ENCODE measurements around the gene SOCS7.
A peak's percentile ranks its signal among the peaks of the same experiment; 100 is the strongest.

Gene SOCS7

DNA sequence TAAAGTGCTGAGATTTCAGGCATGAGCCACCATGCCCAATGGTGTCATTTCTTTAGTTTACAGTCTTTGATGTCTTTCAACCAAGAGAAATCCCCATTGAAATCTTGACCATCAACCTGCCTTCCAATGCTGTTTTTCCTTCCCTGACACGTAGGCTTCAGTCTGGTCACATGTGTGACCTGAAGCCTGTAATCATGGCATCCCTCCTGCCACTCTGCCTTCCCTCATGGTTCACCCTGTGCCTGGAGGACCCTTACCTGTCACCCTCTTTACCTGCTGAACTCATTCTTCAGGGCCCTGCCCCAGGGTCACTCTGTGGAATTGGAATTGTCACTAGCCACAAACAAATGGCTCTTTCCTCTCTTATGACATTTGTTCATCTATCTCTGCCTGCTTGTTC, 58.6 kb downstream of the SOCS7 start:
- H3K36me3 ChIP-seq (ENCODE audit: control insufficient read depth, low read length) = no peaks in the 10 kb centered on the region
- H3K79me2 ChIP-seq (ENCODE audit: control insufficient read depth, low read length) = no peaks in the 10 kb centered on the region
- no peaks in the 10 kb centered on the region for H4K20me1 ChIP-seq (ENCODE audit: control insufficient read depth, insufficient read depth, low read depth, low read length)
- H3K9me3 ChIP-seq (ENCODE audit: control insufficient read depth, insufficient read depth, low read length) = no peaks in the 10 kb centered on the region
- TF ChIP-seq EZH2phosphoT487 (IDR thresholded peaks at IDR 0.05; ENCODE audit: borderline replicate concordance, low read length) = no peak
- TF ChIP-seq, protein P1, sequence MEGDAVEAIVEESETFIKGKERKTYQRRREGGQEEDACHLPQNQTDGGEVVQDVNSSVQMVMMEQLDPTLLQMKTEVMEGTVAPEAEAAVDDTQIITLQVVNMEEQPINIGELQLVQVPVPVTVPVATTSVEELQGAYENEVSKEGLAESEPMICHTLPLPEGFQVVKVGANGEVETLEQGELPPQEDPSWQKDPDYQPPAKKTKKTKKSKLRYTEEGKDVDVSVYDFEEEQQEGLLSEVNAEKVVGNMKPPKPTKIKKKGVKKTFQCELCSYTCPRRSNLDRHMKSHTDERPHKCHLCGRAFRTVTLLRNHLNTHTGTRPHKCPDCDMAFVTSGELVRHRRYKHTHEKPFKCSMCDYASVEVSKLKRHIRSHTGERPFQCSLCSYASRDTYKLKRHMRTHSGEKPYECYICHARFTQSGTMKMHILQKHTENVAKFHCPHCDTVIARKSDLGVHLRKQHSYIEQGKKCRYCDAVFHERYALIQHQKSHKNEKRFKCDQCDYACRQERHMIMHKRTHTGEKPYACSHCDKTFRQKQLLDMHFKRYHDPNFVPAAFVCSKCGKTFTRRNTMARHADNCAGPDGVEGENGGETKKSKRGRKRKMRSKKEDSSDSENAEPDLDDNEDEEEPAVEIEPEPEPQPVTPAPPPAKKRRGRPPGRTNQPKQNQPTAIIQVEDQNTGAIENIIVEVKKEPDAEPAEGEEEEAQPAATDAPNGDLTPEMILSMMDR (IDR thresholded peaks at IDR 0.05; ENCODE audit: low read depth, low read length, poor library complexity, severe bottlenecking) = no peak
- H3K9me2 ChIP-seq (replicated peaks; ENCODE audit: control insufficient read depth, low read length) = no peaks in the 10 kb centered on the region
- no peaks in the 10 kb centered on the region for H3K27me3 ChIP-seq (ENCODE audit: control insufficient read depth, low read length)
- H3K4me1 ChIP-seq (ENCODE audit: control insufficient read depth, low read length) = peaks cover 8% of the 10 kb centered on the region
- no peak overlapping the region for H3K4me2 ChIP-seq (ENCODE audit: low read length)
- no peak overlapping the region for H3K27ac ChIP-seq (ENCODE audit: low read depth, low read length)
- H3F3A ChIP-seq (ENCODE audit: control insufficient read depth, insufficient read depth) = no peaks in the 10 kb centered on the region
- H3K4me3 ChIP-seq (ENCODE audit: low read length) = no peak overlapping the region

DNA sequence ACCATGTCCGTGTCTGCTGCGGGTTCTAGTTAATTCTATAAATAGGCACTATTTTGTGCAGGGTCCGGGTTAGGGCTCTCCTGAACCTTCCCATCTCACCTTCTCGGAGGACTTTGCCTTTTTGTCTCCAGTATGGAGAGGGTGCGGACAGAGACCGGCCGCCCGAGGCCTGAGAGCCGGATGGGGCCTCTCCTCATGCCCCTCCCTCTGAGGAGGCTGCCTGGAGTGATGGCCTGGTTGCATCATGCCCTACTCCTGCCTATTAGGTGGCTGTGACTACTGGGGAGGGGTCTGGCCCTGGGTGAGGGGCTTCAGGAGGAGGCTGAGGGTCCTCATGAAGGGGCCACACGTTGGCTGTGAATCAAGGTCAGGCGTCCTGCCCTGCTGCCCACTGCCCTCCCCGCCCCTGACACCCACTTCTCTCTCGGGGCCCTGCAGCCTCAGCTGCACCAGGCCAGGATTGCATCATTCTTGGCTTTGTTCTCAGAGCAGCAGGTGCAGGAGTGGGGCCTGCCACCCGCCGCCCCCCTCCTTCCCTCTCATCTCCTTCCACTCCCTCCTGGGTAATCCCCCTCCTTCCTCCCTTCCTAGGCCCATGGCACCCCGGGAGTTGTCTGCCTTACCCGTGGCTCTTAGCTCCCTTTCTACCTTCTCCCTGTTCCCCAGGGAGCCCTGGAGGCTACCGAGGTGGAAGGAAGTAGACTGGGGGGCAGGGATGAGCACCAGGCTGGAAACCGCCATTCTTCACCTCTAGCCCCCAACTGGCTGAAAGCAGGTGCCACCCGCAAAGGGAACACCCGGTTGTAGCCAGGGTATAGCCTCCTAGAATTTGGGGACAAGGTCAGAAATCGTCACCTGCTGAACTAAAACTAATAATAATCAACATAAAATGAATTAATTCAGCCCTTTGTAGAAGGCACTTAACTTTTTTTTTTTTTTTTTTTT, 63.9 kb downstream of the SOCS7 start:
- Histone ChIP-seq H3K4me1 (ENCODE audit: control insufficient read depth, low read length) (peaks cover 32% of the 10 kb centered on the region), H4K20me1 (ENCODE audit: control insufficient read depth, insufficient read depth, low read depth, low read length) (no peaks in the 10 kb centered on the region), H3F3A (ENCODE audit: control insufficient read depth, insufficient read depth) (peaks cover 9% of the 10 kb centered on the region), H3K9me3 (ENCODE audit: control insufficient read depth, insufficient read depth, low read length) (no peaks in the 10 kb centered on the region), H3K79me2 (ENCODE audit: control insufficient read depth, low read length) (no peaks in the 10 kb centered on the region), H3K4me2 (ENCODE audit: low read length) (peak overlapping the region; percentile 85), H3K36me3 (ENCODE audit: control insufficient read depth, low read length) (no peaks in the 10 kb centered on the region), H3K27me3 (ENCODE audit: control insufficient read depth, low read length) (peaks cover 14% of the 10 kb centered on the region), H3K4me3 (ENCODE audit: low read length) (peak overlapping the region; percentile 67), H3K27ac (ENCODE audit: low read depth, low read length) (peak overlapping the region; percentile 47), H3K9me2 (replicated peaks; ENCODE audit: control insufficient read depth, low read length) (no peaks in the 10 kb centered on the region)
- TF ChIP-seq, protein P1 (IDR thresholded peaks at IDR 0.05; ENCODE audit: low read depth, low read length, poor library complexity, severe bottlenecking) = no peak
- no peak for TF ChIP-seq EZH2phosphoT487 (IDR thresholded peaks at IDR 0.05; ENCODE audit: borderline replicate concordance, low read length)

DNA sequence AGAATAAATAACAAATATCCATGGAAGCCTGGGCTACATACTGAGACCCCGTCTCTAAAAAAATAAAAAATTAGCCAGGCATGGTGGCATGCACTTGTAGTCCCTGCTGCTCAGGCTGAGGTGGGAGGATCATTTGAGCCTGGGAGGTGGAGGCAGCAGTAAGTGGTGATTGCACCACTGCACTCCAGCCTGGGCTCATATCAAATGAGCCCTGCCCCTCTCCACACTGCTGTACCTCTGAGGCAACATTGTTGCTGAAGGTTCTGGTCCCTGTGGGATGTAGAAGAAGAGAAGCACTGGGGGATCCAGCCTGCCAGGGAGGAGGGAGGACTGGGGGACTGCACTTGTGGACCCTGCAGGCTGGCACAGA, 65.2 kb downstream of the SOCS7 start:
- no peak overlapping the region for H3K4me3 ChIP-seq (ENCODE audit: low read length)
- no peaks in the 10 kb centered on the region for H3K36me3 ChIP-seq (ENCODE audit: control insufficient read depth, low read length)
- peaks cover 42% of the 10 kb centered on the region for H3K4me1 ChIP-seq (ENCODE audit: control insufficient read depth, low read length)
- H3K9me3 ChIP-seq (ENCODE audit: control insufficient read depth, insufficient read depth, low read length) = no peaks in the 10 kb centered on the region
- H3K79me2 ChIP-seq (ENCODE audit: control insufficient read depth, low read length) = no peaks in the 10 kb centered on the region
- H3K4me2 ChIP-seq (ENCODE audit: low read length) = no peak overlapping the region
- peaks cover 9% of the 10 kb centered on the region for H3F3A ChIP-seq (ENCODE audit: control insufficient read depth, insufficient read depth)
- H3K27me3 ChIP-seq (ENCODE audit: control insufficient read depth, low read length) = peaks cover 14% of the 10 kb centered on the region
- no peaks in the 10 kb centered on the region for H3K9me2 ChIP-seq (replicated peaks; ENCODE audit: control insufficient read depth, low read length)
- no peak overlapping the region for H3K27ac ChIP-seq (ENCODE audit: low read depth, low read length)
- no peak for TF ChIP-seq EZH2phosphoT487 (IDR thresholded peaks at IDR 0.05; ENCODE audit: borderline replicate concordance, low read length)
- TF ChIP-seq, protein P1 (IDR thresholded peaks at IDR 0.05; ENCODE audit: low read depth, low read length, poor library complexity, severe bottlenecking) = no peak
- H4K20me1 ChIP-seq (ENCODE audit: control insufficient read depth, insufficient read depth, low read depth, low read length) = no peaks in the 10 kb centered on the region
